Measurements from ENCODE around the gene COX10.
"Not testable (repeated sequence)": the region's sequence is repeated elsewhere in the genome, so short reads cannot be mapped to it uniquely, and the experiment has no call there.

COX10 gene

GRCh38 chr17:14177801-14178200, 108.5 kb downstream of the COX10 start:
- DNase-seq (ENCODE audit: low spot score): not testable (repeated sequence)

DNA sequence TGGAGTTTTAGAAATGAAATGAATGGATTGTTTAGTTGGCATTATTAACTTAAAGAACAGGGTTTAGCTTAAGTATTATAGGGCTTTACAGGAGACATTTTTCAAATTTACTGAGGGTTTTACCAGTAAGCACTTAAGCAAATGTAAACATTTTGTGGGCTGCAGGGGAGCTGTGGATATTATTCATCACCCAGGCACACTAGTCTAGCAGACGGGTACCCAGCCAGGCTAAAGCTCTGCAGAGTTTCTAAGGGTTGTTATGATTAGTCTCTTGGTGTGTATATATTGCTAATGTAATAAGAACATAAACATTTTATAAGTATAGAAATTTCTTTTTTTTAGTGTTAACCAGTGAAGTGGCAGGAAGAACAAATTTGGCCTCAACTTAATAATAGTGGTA, 110.6 kb downstream of the COX10 start:
- DNase-seq (ENCODE audit: low spot score): not testable (repeated sequence)

DNA sequence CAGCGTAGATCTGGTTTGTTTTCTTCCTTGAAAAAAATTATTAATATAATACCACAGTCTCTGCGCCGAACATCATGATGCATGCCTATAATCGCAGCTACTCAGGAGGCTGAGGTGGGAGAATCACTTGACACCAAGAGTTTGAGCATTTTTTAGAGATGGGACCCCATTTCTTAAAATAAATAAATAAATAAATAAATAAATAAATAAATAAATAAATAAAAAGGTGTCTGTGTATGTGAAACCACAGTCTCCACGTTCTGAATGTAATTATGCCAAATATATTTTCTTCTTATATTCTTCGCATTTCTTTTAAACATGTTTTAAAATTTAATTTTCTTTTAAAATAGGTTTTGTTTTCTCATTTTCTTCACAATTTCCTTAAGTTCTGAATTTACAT, 112.8 kb downstream of the COX10 start:
- not testable (repeated sequence) for DNase-seq (ENCODE audit: low spot score)

- DNase-seq (ENCODE audit: low spot score): not testable (repeated sequence)
These were observed 115.2 kb downstream of the COX10 start for GRCh38 chr17:14184536-14184935.

DNA sequence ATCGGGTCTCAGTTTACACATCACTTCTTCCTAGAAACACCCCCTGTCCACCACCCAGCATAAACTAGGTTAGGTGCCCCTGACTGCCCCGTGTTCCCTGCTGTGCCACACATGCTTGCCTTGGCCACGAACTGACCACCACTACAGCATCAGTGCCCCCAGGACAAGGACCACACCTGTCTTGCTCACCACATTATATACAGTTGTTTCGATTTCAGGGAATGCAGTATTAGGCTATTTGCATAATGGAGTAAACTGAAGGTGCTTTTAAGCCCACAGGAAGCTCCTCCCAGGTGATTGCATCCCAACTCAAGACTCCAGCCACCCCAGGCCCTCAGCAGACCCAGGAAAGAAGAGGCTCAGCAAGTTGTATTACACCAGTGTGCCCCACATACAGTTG, 117.1 kb downstream of the COX10 start:
- DNase-seq (ENCODE audit: low spot score): not testable (repeated sequence)

DNA sequence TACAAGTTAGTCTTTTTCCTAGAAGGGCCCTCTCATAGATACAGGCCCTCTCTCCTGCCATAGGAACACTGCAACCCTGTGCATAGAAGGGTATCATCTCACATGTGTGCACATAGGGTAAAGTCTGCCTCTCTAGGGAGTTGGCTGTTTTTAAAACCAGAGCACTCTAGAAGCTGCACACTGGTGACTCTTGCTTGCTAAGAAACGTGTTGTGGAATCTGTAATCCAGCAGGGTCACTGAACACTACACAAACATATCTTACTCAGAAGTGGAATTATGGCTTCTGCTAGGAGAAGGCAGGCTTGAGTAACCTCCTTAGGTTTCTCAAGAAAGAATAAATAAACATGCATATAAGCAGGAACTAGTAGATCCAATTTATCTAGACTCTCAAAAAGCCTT, 121.5 kb downstream of the COX10 start:
- DNase-seq (ENCODE audit: low spot score): not testable (repeated sequence)

- not testable (repeated sequence) for DNase-seq (ENCODE audit: low spot score)
These were observed 122.2 kb downstream of the COX10 start for GRCh38 chr17:14191469-14191868.

GRCh38 chr17:14192039-14192438, 122.7 kb downstream of the COX10 start:
- DNase-seq (ENCODE audit: low spot score): not testable (repeated sequence)

GRCh38 chr17:14192636-14193344, 123.5 kb downstream of the COX10 start:
- DNase-seq (ENCODE audit: low spot score): not testable (repeated sequence)

GRCh38 chr17:14196377-14196997, 127.2 kb downstream of the COX10 start:
- no peak for DNase-seq (ENCODE audit: low spot score)

- DNase-seq (ENCODE audit: low spot score): no peak
These were observed 127.8 kb downstream of the COX10 start for GRCh38 chr17:14197057-14197456.

GRCh38 chr17:14197586-14197985, 128.3 kb downstream of the COX10 start:
- no peak for DNase-seq (ENCODE audit: low spot score)

GRCh38 chr17:14198013-14198412, 128.7 kb downstream of the COX10 start:
- no peak for DNase-seq (ENCODE audit: low spot score)

GRCh38 chr17:14198575-14198974, 129.3 kb downstream of the COX10 start:
- DNase-seq (ENCODE audit: low spot score): no peak

- no peak for DNase-seq (ENCODE audit: low spot score)
These were observed 130.3 kb downstream of the COX10 start for GRCh38 chr17:14199601-14200000.

DNA sequence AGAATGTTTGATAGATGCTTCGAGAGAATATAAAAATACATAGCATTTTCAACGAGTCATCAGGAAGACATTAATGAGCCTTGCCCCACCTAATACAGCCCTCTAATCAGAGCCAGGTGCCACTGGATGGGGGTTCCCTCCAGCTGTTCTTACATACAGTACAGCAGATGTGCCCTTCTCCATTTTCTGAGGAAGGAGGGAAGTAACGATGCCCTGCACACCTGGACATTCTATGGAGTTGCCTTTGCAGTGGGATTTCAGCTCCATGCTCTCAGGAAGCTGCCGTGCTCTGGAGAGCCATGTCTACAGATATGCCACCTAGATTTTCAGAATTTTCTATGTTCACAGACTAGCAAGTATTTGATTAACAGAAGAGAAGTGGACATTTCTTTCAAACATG, 131.1 kb downstream of the COX10 start:
- no peak for DNase-seq (ENCODE audit: low spot score)

- DNase-seq (ENCODE audit: low spot score): no peak
These were observed 132.0 kb downstream of the COX10 start for GRCh38 chr17:14201021-14201987.

DNA sequence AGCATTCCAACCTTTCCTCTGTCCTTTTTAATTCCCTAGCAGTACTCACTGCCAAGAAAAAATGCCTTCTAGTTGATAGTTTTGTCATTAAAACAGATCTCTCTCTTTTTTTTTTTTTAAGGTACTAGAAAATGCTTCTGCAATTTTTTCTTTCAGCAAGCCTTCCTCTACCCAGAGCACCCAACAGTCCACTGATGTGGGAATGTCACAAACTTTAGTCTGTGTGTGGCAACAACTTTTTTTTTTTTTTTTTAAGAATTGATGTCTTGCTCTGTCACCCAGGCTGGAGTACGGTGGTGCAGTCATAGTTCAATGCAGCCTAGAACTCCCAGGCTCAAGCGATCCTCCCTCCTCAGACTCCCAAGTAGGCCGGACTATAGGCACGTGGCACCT, 132.7 kb downstream of the COX10 start:
- no peak for DNase-seq (ENCODE audit: low spot score)

DNA sequence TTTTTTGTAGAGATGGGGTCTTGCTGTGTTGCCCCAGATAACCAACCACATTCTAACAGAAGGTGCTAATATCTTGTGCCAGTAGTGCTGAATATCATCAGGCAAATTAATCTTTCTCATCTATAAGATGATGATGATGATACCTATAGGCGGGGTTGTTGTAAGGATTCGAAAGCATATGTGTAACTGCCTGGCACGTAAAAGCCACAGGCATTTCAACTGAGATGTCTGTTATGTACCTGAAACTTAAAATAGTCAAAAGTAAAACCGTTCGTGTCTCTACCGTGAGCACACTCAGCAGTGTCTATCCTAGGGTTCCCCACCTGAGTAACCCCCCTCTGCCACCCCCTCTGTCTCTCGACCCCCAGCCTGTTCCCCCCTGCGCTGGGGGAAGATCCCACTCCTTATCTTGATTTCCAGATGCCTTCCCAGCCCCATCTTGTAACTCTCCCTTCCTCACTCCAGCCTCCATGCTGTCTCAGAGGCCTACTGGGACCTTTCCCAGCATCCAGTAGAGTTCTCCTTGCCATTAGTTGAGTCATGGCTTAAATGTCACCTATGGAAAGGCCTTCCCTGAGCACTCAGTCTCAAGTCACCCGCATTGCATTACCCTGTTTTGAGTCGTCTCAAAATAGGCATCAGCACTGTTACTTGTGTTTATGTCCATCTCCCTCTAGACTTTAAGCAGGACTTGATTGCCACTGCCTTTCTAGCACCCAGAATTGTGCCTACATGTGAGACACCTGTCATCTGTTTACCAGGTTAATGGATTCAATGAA, 133.3 kb downstream of the COX10 start:
- no peak for DNase-seq (ENCODE audit: low spot score)

- no peak for DNase-seq (ENCODE audit: low spot score)
These were observed 134.1 kb downstream of the COX10 start for GRCh38 chr17:14203388-14203787.

- no peak for DNase-seq (ENCODE audit: low spot score)
These were observed 134.8 kb downstream of the COX10 start for GRCh38 chr17:14204084-14204483.

DNA sequence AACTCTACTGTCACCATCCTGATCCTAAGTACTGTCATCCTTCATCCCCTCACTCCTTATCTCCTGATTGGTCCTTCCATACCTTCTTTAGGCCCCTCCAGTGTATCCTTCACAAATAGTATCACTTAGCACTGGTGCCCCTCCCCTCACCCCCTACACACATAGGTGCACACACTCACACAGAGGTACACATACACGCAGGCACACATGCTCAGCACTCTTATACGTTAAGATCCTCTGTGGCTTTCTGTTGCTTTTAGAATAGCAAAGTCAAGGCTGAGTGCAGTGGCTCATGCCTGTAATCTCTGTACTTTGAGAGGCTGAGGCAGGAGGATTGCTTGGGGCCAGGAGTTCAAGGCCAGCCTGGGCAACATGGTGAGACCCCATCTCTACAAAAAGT, 135.2 kb downstream of the COX10 start:
- no peak for DNase-seq (ENCODE audit: low spot score)
